GM21367 (cell line): ENCODE data around the gene UGT1A4.
"Not testable (repeated sequence)": the region's sequence is repeated elsewhere in the genome, so short reads cannot be mapped to it uniquely, and the experiment has no call there.

Experiments
- ATAC-seq: cut with Tn5 transposase; IDR thresholded peaks from one replicate; pipeline ENCODE4 v1.9.1; 2021; ENCODE audit not compliant: unreplicated experiment

The UGT1A4 gene

GRCh38 chr2:233699424-233700027 is 19.0 kb upstream of the UGT1A4 start:
- ATAC-seq = no peak

GRCh38 chr2:233700028-233700635 is 18.4 kb upstream of the UGT1A4 start:
- no peak for ATAC-seq

- not testable (repeated sequence) for ATAC-seq
Measured at GRCh38 chr2:233700842-233701241, 17.7 kb upstream of the UGT1A4 start.

GRCh38 chr2:233702238-233702637 is 16.3 kb upstream of the UGT1A4 start:
- ATAC-seq = no peak

- no peak for ATAC-seq
Measured at GRCh38 chr2:233705911-233706506, 12.5 kb upstream of the UGT1A4 start.

- ATAC-seq = no peak
Measured at GRCh38 chr2:233706720-233707119, 11.8 kb upstream of the UGT1A4 start.

GRCh38 chr2:233707940-233708644 is 10.4 kb upstream of the UGT1A4 start:
- no peak for ATAC-seq

DNA sequence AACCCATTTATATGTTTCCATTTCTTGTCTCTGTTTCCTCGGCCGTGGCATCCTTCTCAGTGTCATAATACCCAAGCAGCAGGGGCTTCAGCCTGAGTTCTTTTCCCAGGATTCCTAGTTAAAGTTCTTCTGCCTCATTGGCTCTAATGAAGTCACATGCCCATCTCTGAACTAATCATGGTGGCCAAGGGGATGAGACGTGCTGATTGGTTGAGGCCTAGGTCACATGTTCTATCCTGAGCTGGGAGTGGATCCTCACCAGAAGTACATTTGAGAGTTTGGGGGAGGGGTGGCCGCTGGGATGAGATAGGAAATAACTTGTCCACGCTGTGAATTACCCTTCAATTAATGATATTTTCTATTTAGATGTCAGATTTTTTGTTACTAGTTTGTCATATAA is 9.6 kb upstream of the UGT1A4 start:
- no peak for ATAC-seq

DNA sequence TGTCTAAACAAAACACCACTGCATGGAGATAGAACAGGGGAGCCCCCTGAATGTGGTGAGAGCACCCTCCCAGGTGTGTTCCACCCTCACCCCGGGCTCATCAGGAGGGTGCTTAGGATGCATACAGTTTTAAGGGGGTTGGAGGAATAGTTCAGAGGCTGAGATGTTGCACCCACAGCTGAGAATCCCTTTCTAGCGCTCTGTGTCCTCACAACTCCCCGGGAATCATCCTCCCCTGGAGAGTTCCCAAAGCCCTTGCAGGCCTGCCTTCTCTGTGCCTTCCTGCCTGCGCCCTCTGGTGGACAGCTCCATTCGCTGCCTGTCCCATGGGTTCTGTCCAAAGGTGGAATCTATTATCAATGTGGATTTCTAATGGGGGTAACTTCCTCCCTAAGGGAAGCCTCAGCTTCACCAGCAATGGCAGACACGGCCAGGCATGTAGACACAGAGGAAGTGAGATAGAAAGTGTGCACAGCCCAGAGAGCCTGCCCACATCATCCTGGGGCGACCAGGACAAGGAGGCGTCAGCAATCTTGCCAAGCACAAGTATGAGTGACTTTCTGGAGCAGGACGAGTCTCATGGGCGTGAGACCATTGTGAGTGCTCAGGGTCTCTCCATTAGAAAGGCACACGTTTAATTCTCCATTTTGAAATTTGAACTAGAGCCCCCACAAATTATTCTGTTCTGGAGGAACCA is 7.1 kb upstream of the UGT1A4 start:
- ATAC-seq = no peak

GRCh38 chr2:233712611-233713261 is 5.8 kb upstream of the UGT1A4 start, which contains the start of gene UGT1A5:
TSS of gene UGT1A5 (plus strand) at chr2:233712907. CDS start at chr2:233712992, 85 bp downstream.
- ATAC-seq = no peak

- ATAC-seq = no peak
Measured at GRCh38 chr2:233713262-233713615, 5.3 kb upstream of the UGT1A4 start.

DNA sequence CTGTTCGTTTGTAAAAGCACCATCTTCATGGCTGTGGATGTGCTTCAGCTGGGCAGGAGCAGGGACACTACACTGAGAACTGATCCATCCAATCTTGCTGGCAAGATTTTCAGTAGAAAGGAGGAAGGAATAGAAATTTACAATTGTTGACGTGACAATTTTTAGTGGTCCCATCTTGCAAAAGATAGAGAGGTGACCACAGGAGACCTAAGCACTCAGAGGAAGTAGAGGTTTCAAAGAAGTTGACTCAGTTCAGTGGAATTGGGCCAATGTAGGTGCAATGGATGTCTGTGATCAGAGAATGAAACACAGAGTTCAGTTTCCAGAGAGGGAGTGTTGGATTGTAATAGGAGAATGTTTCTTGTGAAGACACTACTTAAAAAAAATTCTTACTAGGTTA is 4.4 kb upstream of the UGT1A4 start:
- no peak for ATAC-seq

DNA sequence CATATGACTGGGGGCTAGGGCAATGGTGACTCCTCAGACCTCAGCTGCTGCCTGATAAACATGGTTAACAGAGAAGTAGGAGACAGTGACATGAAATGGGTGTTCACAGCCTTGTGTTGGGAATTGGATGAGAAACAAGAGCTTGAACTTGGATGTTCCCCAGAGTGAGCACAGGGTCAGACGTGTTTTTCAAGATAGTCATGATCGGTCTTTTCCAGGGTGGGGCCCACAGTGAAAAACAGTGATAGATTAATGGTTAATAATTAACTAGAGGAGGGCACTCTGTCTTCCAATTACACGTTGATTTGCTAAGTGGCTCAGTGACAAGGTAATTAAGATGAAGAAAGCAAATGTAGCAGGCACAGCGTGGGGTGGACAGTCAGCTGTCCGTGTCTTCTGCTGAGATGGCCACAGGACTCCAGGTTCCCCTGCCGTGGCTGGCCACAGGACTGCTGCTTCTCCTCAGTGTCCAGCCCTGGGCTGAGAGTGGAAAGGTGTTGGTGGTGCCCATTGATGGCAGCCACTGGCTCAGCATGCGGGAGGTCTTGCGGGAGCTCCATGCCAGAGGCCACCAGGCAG is 10.3 kb downstream of the UGT1A4 start, which contains the start of gene UGT1A3:
TSS of gene UGT1A3 (plus strand) at position 320 of the 579 bp plus-strand sequence. CDS start at position 405, 85 bp downstream.
- ATAC-seq = no peak

GRCh38 chr2:233736868-233737653 is 18.5 kb downstream of the UGT1A4 start:
- not testable (repeated sequence) for ATAC-seq

- ATAC-seq = no peak
Measured at GRCh38 chr2:233740870-233741269, 22.3 kb downstream of the UGT1A4 start.

DNA sequence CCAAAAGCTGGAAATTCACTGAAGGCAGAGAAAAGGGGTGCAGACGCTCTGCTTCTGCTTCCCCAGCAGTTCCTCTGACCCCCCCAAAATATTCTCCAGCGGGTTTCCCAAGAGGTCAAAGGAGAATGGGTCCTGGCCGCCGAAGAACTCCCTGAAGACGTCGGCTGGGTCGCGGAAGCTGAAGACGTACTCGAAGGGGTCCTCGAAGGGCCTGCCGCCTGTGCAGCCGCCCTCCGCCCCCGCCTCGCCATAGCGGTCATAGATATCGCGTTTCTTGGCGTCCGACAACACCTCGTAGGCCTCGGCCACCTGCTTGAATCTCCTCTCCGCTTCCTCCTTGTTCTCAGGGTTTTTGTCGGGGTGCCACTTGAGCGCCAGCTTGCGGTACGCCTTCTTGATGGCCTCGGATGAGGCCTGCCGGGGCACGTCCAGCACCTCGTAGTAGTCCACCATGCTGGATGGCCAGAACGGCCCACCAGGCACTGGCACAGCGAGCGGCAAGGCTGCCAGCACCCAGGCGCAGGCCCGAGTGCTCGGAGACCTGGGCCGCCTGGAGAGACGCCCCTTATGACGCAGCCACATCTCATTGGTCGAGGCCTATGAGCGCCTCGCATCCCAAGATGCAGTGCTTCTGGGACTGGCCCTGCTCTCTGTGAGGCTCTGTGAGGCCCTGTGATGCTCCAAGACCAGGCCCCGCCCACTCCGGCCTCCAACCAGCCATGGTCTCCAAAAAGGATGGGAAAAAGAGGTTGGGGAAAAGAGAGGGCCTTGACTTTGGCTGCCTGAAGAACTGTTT is 25.1 kb downstream of the UGT1A4 start:
- ATAC-seq = no peak

GRCh38 chr2:233745073-233745755 is 26.7 kb downstream of the UGT1A4 start:
- no peak for ATAC-seq

DNA sequence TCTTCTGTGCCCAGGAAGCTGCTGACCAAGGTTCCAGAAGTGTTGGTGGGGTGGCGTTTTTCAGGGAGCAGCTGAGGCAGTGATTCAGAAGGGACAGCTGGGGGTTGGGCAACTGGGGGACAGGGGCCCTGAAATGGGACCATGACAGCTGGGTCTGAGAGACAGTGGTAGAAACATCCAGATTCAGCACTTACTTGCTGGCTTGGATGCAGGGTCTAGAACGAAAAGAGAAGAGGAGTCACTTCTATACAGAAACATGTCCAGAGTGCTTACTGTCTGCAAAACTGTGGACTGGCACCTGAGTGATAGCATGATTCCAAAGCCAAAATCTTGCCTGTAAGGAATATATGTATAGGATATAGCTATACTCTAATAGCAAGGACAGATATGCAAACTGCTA is 27.3 kb downstream of the UGT1A4 start:
- not testable (repeated sequence) for ATAC-seq
